WTC11 (cell line): ENCODE results near the gene OBP2B.

ENCODE experiments used
- FOXK1 ChIP-seq: sonication (generic); formaldehyde crosslinking; IDR thresholded peaks from 2 replicates; pipeline ENCODE4 v1.8.0; 2022; ENCODE audit warnings: mild to moderate bottlenecking, moderate library complexity, missing genetic modification reagents
- JUN ChIP-seq: sonication (generic); formaldehyde crosslinking; IDR thresholded peaks from 2 replicates; pipeline ENCODE4 v1.8.0; 2023; ENCODE audit warnings: mild to moderate bottlenecking, missing genetic modification reagents
- TF ChIP-seq, protein P1 (sequence below): sonication (generic); formaldehyde crosslinking; IDR thresholded peaks from 2 replicates; pipeline ENCODE4 v1.8.1; 2023; ENCODE audit warnings: mild to moderate bottlenecking, missing genetic modification reagents, moderate library complexity
- TF ChIP-seq, protein P2 (sequence below): fragments of 200-600 bp; IDR thresholded peaks from 2 replicates; pipeline ENCODE4 v1.8.0; 2022; ENCODE audit warnings: antibody characterized with exemption
- TF ChIP-seq, protein P3 (sequence below): sonication (generic); formaldehyde crosslinking; IDR thresholded peaks from 2 replicates; pipeline ENCODE4 v1.8.0; 2022; ENCODE audit warnings: missing genetic modification reagents

GRCh38 chr9:133188006-133188842 lies 20.8 kb downstream of the OBP2B start:
- TF ChIP-seq JUN (CRISPR knock-in tag) (no peak), FOXK1 (no peak)
- TF ChIP-seq, protein P1, sequence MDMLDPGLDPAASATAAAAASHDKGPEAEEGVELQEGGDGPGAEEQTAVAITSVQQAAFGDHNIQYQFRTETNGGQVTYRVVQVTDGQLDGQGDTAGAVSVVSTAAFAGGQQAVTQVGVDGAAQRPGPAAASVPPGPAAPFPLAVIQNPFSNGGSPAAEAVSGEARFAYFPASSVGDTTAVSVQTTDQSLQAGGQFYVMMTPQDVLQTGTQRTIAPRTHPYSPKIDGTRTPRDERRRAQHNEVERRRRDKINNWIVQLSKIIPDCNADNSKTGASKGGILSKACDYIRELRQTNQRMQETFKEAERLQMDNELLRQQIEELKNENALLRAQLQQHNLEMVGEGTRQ (CRISPR knock-in tag) = no peak
- TF ChIP-seq, protein P2, sequence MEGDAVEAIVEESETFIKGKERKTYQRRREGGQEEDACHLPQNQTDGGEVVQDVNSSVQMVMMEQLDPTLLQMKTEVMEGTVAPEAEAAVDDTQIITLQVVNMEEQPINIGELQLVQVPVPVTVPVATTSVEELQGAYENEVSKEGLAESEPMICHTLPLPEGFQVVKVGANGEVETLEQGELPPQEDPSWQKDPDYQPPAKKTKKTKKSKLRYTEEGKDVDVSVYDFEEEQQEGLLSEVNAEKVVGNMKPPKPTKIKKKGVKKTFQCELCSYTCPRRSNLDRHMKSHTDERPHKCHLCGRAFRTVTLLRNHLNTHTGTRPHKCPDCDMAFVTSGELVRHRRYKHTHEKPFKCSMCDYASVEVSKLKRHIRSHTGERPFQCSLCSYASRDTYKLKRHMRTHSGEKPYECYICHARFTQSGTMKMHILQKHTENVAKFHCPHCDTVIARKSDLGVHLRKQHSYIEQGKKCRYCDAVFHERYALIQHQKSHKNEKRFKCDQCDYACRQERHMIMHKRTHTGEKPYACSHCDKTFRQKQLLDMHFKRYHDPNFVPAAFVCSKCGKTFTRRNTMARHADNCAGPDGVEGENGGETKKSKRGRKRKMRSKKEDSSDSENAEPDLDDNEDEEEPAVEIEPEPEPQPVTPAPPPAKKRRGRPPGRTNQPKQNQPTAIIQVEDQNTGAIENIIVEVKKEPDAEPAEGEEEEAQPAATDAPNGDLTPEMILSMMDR = no peak
- TF ChIP-seq, protein P3, sequence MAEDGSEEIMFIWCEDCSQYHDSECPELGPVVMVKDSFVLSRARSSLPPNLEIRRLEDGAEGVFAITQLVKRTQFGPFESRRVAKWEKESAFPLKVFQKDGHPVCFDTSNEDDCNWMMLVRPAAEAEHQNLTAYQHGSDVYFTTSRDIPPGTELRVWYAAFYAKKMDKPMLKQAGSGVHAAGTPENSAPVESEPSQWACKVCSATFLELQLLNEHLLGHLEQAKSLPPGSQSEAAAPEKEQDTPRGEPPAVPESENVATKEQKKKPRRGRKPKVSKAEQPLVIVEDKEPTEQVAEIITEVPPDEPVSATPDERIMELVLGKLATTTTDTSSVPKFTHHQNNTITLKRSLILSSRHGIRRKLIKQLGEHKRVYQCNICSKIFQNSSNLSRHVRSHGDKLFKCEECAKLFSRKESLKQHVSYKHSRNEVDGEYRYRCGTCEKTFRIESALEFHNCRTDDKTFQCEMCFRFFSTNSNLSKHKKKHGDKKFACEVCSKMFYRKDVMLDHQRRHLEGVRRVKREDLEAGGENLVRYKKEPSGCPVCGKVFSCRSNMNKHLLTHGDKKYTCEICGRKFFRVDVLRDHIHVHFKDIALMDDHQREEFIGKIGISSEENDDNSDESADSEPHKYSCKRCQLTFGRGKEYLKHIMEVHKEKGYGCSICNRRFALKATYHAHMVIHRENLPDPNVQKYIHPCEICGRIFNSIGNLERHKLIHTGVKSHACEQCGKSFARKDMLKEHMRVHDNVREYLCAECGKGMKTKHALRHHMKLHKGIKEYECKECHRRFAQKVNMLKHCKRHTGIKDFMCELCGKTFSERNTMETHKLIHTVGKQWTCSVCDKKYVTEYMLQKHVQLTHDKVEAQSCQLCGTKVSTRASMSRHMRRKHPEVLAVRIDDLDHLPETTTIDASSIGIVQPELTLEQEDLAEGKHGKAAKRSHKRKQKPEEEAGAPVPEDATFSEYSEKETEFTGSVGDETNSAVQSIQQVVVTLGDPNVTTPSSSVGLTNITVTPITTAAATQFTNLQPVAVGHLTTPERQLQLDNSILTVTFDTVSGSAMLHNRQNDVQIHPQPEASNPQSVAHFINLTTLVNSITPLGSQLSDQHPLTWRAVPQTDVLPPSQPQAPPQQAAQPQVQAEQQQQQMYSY (CRISPR knock-in tag) = no peak
